ENCODE data around the gene BACE1. TPM values are rescaled to one million over a fixed set of nuclear protein-coding genes. Genes with fewer than 3 reads are reported as not detected.

BACE1 gene
- total and polyA plus RNA-seq, 4 donors = 7.3 to 21.8 (median 14.1) TPM

DNA sequence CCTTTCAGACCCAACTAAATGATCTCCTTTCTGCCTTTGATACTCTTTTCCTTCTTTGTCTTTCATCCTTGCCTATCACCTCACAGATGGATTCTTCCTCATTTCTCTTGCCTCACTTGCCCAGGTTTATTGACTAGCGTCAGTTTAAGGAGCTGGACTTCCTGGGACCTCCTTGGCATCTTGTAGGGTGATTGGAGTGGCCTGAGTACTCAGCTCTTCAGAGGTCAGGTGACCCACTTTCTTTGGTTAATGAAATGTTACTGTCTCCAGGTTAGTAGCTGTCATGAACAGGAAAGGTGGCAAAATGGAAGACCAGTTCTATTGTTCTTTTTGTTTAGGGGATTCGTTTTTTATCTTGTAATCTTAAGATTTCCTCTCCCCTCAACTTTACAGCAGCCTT lies 29.5 kb downstream of the BACE1 start:
- Histone ChIP-seq H3K4me1 (ENCODE audit: control insufficient read depth in 4 of 4, insufficient read depth in 4 of 4, low read length in 3 of 4) (no peaks in the 10 kb centered on the region), H3K9me3 (ENCODE audit: control insufficient read depth in 4 of 4, low read length in 3 of 4) (no peaks in the 10 kb centered on the region), H3K27ac (ENCODE audit: low read depth in 1 of 2, low read length in 2 of 2) (no peak overlapping the region), H3K27me3 (ENCODE audit: control insufficient read depth in 4 of 4, insufficient read depth in 4 of 4, low read length in 3 of 4) (no peaks in the 10 kb centered on the region), H3K36me3 (ENCODE audit: control insufficient read depth in 4 of 4, insufficient read depth in 3 of 4, low read depth in 1 of 4, low read length in 3 of 4) (peaks cover 16 to 63% (median 41%) of the 10 kb centered on the region in 4 donors), H3K4me3 (ENCODE audit: low read depth in 1 of 3, low read length in 3 of 3) (no peak overlapping the region), H3K9ac (ENCODE audit: low read depth in 1 of 2, low read length in 2 of 2) (no peak overlapping the region)
- no peak for TF ChIP-seq ATF3 (IDR thresholded peaks at IDR 0.05)
- TF ChIP-seq, protein P1, sequence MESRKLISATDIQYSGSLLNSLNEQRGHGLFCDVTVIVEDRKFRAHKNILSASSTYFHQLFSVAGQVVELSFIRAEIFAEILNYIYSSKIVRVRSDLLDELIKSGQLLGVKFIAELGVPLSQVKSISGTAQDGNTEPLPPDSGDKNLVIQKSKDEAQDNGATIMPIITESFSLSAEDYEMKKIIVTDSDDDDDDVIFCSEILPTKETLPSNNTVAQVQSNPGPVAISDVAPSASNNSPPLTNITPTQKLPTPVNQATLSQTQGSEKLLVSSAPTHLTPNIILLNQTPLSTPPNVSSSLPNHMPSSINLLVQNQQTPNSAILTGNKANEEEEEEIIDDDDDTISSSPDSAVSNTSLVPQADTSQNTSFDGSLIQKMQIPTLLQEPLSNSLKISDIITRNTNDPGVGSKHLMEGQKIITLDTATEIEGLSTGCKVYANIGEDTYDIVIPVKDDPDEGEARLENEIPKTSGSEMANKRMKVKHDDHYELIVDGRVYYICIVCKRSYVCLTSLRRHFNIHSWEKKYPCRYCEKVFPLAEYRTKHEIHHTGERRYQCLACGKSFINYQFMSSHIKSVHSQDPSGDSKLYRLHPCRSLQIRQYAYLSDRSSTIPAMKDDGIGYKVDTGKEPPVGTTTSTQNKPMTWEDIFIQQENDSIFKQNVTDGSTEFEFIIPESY (IDR thresholded peaks at IDR 0.05) = no peak
- no peak for TF ChIP-seq GABPA (IDR thresholded peaks at IDR 0.05 in 1 of 2, conservative IDR thresholded peaks at IDR 0.05 in 1 of 2)
- no peak for TF ChIP-seq JUND (IDR thresholded peaks at IDR 0.05)
- TF ChIP-seq YY1 (IDR thresholded peaks at IDR 0.05) = no peak
- TF ChIP-seq RAD21 (IDR thresholded peaks at IDR 0.05) = no peak
- no peak for TF ChIP-seq HNF4G (IDR thresholded peaks at IDR 0.05)
- TF ChIP-seq, protein P2, sequence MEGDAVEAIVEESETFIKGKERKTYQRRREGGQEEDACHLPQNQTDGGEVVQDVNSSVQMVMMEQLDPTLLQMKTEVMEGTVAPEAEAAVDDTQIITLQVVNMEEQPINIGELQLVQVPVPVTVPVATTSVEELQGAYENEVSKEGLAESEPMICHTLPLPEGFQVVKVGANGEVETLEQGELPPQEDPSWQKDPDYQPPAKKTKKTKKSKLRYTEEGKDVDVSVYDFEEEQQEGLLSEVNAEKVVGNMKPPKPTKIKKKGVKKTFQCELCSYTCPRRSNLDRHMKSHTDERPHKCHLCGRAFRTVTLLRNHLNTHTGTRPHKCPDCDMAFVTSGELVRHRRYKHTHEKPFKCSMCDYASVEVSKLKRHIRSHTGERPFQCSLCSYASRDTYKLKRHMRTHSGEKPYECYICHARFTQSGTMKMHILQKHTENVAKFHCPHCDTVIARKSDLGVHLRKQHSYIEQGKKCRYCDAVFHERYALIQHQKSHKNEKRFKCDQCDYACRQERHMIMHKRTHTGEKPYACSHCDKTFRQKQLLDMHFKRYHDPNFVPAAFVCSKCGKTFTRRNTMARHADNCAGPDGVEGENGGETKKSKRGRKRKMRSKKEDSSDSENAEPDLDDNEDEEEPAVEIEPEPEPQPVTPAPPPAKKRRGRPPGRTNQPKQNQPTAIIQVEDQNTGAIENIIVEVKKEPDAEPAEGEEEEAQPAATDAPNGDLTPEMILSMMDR (IDR thresholded peaks at IDR 0.05; ENCODE audit: low read depth, low read length, missing input control) = no peak
- no peak for TF ChIP-seq NR2F2 (IDR thresholded peaks at IDR 0.05)
- no peak for TF ChIP-seq FOXA1 (IDR thresholded peaks at IDR 0.05)
- DNase-seq (ENCODE audit: low spot score) = no peak
- 87% methylated on average over 2 of the region's 2 CpGs for WGBS

DNA sequence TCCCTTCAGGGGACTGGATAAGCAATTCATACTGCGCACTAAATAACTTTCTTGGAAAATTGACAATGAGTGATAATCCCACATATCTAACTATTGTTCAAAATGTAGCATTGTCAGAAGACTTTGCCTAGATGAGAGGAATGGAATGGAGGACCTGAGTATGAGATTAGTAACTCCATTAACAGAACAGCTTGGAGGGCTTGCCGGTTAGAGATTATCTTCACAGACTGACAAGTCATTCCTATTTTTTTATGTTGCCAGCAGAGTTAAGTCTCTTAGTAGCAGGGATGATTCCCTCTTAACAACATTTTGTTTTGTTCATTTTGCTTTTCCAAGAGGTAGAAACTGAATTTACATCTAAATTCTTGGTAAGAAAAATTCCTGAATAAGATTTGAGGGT lies 32.0 kb downstream of the BACE1 start:
- H3K36me3 ChIP-seq (ENCODE audit: control insufficient read depth in 4 of 4, insufficient read depth in 3 of 4, low read depth in 1 of 4, low read length in 3 of 4) = peaks cover 12 to 45% (median 26%) of the 10 kb centered on the region in 4 donors
- TF ChIP-seq RXRA (IDR thresholded peaks at IDR 0.05) (no peak), FOXA2 (IDR thresholded peaks at IDR 0.05) (no peak), GABPA (IDR thresholded peaks at IDR 0.05 in 1 of 2, conservative IDR thresholded peaks at IDR 0.05 in 1 of 2) (no peak), JUND (IDR thresholded peaks at IDR 0.05) (no peak), NR2F2 (IDR thresholded peaks at IDR 0.05) (no peak), RAD21 (IDR thresholded peaks at IDR 0.05) (no peak), HNF4A (conservative IDR thresholded peaks at IDR 0.05) (no peak), HNF4G (IDR thresholded peaks at IDR 0.05) (no peak), REST (IDR thresholded peaks at IDR 0.05) (no peak), YY1 (IDR thresholded peaks at IDR 0.05) (no peak), SP1 (IDR thresholded peaks at IDR 0.05) (no peak), ATF3 (IDR thresholded peaks at IDR 0.05) (no peak)
- TF ChIP-seq, protein P1 (IDR thresholded peaks at IDR 0.05) = no peak
- TF ChIP-seq, protein P2 (IDR thresholded peaks at IDR 0.05; ENCODE audit: low read depth, low read length, missing input control) = no peak
- TF ChIP-seq, protein P3, sequence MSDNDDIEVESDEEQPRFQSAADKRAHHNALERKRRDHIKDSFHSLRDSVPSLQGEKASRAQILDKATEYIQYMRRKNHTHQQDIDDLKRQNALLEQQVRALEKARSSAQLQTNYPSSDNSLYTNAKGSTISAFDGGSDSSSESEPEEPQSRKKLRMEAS (IDR thresholded peaks at IDR 0.05) = no peak

More for the DNA sequence above, 32.0 kb downstream of the BACE1 start:
- WGBS = 96% methylated on average over 2 of the region's 2 CpGs
- no peak for DNase-seq (ENCODE audit: low spot score)
- Histone ChIP-seq H3K4me1 (ENCODE audit: control insufficient read depth in 4 of 4, insufficient read depth in 4 of 4, low read length in 3 of 4) (no peaks in the 10 kb centered on the region), H3K9me3 (ENCODE audit: control insufficient read depth in 4 of 4, low read length in 3 of 4) (no peaks in the 10 kb centered on the region), H3K9ac (ENCODE audit: low read depth in 1 of 2, low read length in 2 of 2) (no peak overlapping the region), H3K27ac (ENCODE audit: low read depth in 1 of 2, low read length in 2 of 2) (no peak overlapping the region), H3K27me3 (ENCODE audit: control insufficient read depth in 4 of 4, insufficient read depth in 4 of 4, low read length in 3 of 4) (no peaks in the 10 kb centered on the region), H3K4me3 (ENCODE audit: low read depth in 1 of 3, low read length in 3 of 3) (no peak overlapping the region)
